Sigmoid colon (tissue), 7 donors: ENCODE measurements around the gene SLC39A11. TPM values are rescaled to one million over a fixed set of nuclear protein-coding genes. Genes with fewer than 3 reads are reported as not detected.
"Not testable (repeated sequence)": the region's sequence is repeated elsewhere in the genome, so short reads cannot be mapped to it uniquely, and the experiment has no call there.

ENCODE experiments used
- DNase-seq: peaks from one replicate; pipeline ENCODE4 v3.0.0-alpha.2; 2019
- H3K27ac ChIP-seq, 4 donors: fragments of 200-600 bp; sonication (generic); one replicate each; pipeline ENCODE4 v1.5.1; 2016 to 2019; ENCODE audit warnings: mild to moderate bottlenecking in 1 of 4
- H3K27me3 ChIP-seq, 3 donors: fragments of 200-600 bp; sonication (generic); one replicate each; pipeline ENCODE4 v1.5.1; 2019; ENCODE audit warnings: mild to moderate bottlenecking in 1 of 3
- H3K36me3 ChIP-seq, 4 donors: fragments of 200-600 bp; sonication (generic); one replicate each; pipeline ENCODE4 v1.5.1; 2016 to 2019
- H3K4me1 ChIP-seq, 4 donors: fragments of 200-600 bp; sonication (generic); one replicate each; pipeline ENCODE4 v1.5.1; 2017 to 2019
- H3K4me3 ChIP-seq, 4 donors: fragments of 200-600 bp; sonication (generic); one replicate each; pipeline ENCODE4 v1.5.1; 2017 to 2019; ENCODE audit warnings: mild to moderate bottlenecking in 2 of 4, moderate library complexity in 1 of 4
- H3K9me3 ChIP-seq, 4 donors: fragments of 200-600 bp in 3 of 4; sonication (generic) in 3 of 4; one replicate each; pipeline versions ENCODE4 v1.5.1 to v1.6.1; 2013 to 2019
- CTCF ChIP-seq, 4 experiments: fragments of 450-650 bp in 3 of 4; fragments of 200-600 bp in 1 of 4; IDR thresholded peaks; one replicate each; pipeline ENCODE4 v1.5.1; 2016 to 2019; ENCODE audit warnings: antibody characterized with exemption in 4 of 4, mild to moderate bottlenecking in 3 of 4, moderate library complexity in 2 of 4
- EP300 ChIP-seq, 4 donors: sonication (generic); formaldehyde crosslinking; IDR thresholded peaks; one replicate each; pipeline ENCODE4 v1.6.1; 2017; ENCODE audit warnings: antibody characterized with exemption in 4 of 4
- POLR2A ChIP-seq, 2 donors: fragments of 450-650 bp; IDR thresholded peaks; one replicate each; pipeline ENCODE4 v1.6.1; 2016; ENCODE audit warnings: antibody characterized with exemption in 2 of 2, mild to moderate bottlenecking in 2 of 2, moderate library complexity in 2 of 2
- POLR2AphosphoS5 ChIP-seq, 4 donors: sonication (generic); formaldehyde crosslinking; IDR thresholded peaks; one replicate each; pipeline ENCODE4 v1.6.1; 2017; ENCODE audit warnings: antibody characterized with exemption in 4 of 4
- WGBS, 2 donors: extraction: QIAGEN DNeasy Blood & Tissue Kit; methylation state at CpG; one replicate each; pipeline ENCODE4 v1.1.7; 2013; 5-methylcytosine and 5-hydroxymethylcytosine counted together
- intact Hi-C: fragments of 100-400 bp; cut with DNase I; formaldehyde crosslinking; loops from one replicate; pipeline ENCODE4 v1.15.1; 2023
- polyA plus RNA-seq, 3 donors: library from polyadenylated mRNA; stranded (reverse); fragments of 200-250 nt; gene quantifications; one replicate each; pipeline ENCODE4 v1.2.3, GENCODE V29; 2013
- total RNA-seq, 4 donors: library from RNA; depleted of rRNA; stranded (reverse); fragments of >200 nt; gene quantifications; one replicate each; pipeline ENCODE4 v1.1.0, GENCODE V29; 2016
- donor health status: healthy with polysubstance abuse.
- donor health status: Bipolar disorder and iron deficiency.
- donor health status: healthy.

SLC39A11 gene
- total and polyA plus RNA-seq, 7 donors = 7.6 to 16.4 (median 8.4) TPM

GRCh38 chr17:72901083-72901482 lies 191.4 kb downstream of the SLC39A11 start:
- 54 to 71% methylated on average over 9 of the region's 9 CpGs for WGBS, 2 donors
- TF ChIP-seq EP300 (IDR thresholded peaks at IDR 0.05) (no peak), POLR2AphosphoS5 (IDR thresholded peaks at IDR 0.05) (no peak), CTCF (IDR thresholded peaks at IDR 0.05) (no peak), POLR2A (IDR thresholded peaks at IDR 0.05) (no peak)
- Histone ChIP-seq H3K36me3 (no peaks in the 10 kb centered on the region), H3K4me1 (no peaks in the 10 kb centered on the region), H3K9me3 (no peaks in the 10 kb centered on the region), H3K4me3 (no peak overlapping the region), H3K27me3 (no peaks in the 10 kb centered on the region), H3K27ac (no peak overlapping the region)
- DNase-seq = no peak
- intact Hi-C loops = no loop called here

- Histone ChIP-seq H3K27ac (no peak overlapping the region), H3K36me3 (no peaks in the 10 kb centered on the region), H3K9me3 (no peaks in the 10 kb centered on the region), H3K4me3 (no peak overlapping the region), H3K27me3 (no peaks in the 10 kb centered on the region), H3K4me1 (no peaks in the 10 kb centered on the region)
- TF ChIP-seq POLR2AphosphoS5 (IDR thresholded peaks at IDR 0.05) (no peak), EP300 (IDR thresholded peaks at IDR 0.05) (no peak), POLR2A (IDR thresholded peaks at IDR 0.05) (no peak), CTCF (IDR thresholded peaks at IDR 0.05) (no peak)
- intact Hi-C loops = no loop called here
- no peak for DNase-seq
- WGBS, 2 donors = 69 to 75% methylated on average over 6 of the region's 6 CpGs
Measured at GRCh38 chr17:72900654-72900971, 191.9 kb downstream of the SLC39A11 start.

GRCh38 chr17:72898725-72899124 lies 193.8 kb downstream of the SLC39A11 start:
- WGBS, 2 donors = 84 to 86% methylated on average over 9 of the region's 9 CpGs
- TF ChIP-seq POLR2A (IDR thresholded peaks at IDR 0.05) (no peak), POLR2AphosphoS5 (IDR thresholded peaks at IDR 0.05) (no peak), CTCF (IDR thresholded peaks at IDR 0.05) (no peak), EP300 (IDR thresholded peaks at IDR 0.05) (no peak)
- Histone ChIP-seq H3K4me3 (no peak overlapping the region), H3K27me3 (no peaks in the 10 kb centered on the region), H3K4me1 (no peaks in the 10 kb centered on the region), H3K36me3 (no peaks in the 10 kb centered on the region), H3K27ac (no peak overlapping the region), H3K9me3 (no peaks in the 10 kb centered on the region)
- intact Hi-C loops = no loop called here
- no peak for DNase-seq

- WGBS, 2 donors = 90 to 95% methylated on average over 7 of the region's 7 CpGs
- intact Hi-C loops, H3K36me3 ChIP-seq, H3K4me3 ChIP-seq, H3K4me1 ChIP-seq, DNase-seq, H3K27me3 ChIP-seq, H3K27ac ChIP-seq, H3K9me3 ChIP-seq: not testable (repeated sequence)
Measured at GRCh38 chr17:72896288-72896687, 196.2 kb downstream of the SLC39A11 start.

- intact Hi-C loops = no loop called here
- DNase-seq = no peak
Measured at GRCh38 chr17:72891627-72892026, 200.9 kb downstream of the SLC39A11 start.

More at GRCh38 chr17:72891627-72892026, 200.9 kb downstream of the SLC39A11 start:
- no peaks in the 10 kb centered on the region for H3K9me3 ChIP-seq
- no peak for TF ChIP-seq CTCF (IDR thresholded peaks at IDR 0.05)
- no peak for TF ChIP-seq POLR2AphosphoS5 (IDR thresholded peaks at IDR 0.05)
- no peak overlapping the region for H3K27ac ChIP-seq
- no peaks in the 10 kb centered on the region for H3K4me1 ChIP-seq
- H3K4me3 ChIP-seq = no peak overlapping the region
- no peaks in the 10 kb centered on the region for H3K36me3 ChIP-seq
- H3K27me3 ChIP-seq = no peaks in the 10 kb centered on the region
- 95 to 96% methylated on average over 2 of the region's 2 CpGs for WGBS, 2 donors
